MM.1S (cell line): Measurements from ENCODE around the gene LASP1.

Source experiments
- DNase-seq: peaks from one replicate; pipeline ENCODE4 v3.0.0-alpha.2; 2015
- H2AFZ ChIP-seq: fragments of 300-600 bp; sonication (generic); 2 replicates; pipeline ENCODE4 v1.6.0; 2016; ENCODE audit warnings: antibody characterized with exemption, low read length
- H3F3A ChIP-seq: fragments of 300-600 bp; sonication (generic); 2 replicates; pipeline ENCODE4 v1.6.1; 2016; ENCODE audit warnings: mild to moderate bottlenecking, antibody characterized with exemption, low read length, moderate library complexity, mixed read lengths; ENCODE audit not compliant: insufficient read depth
- H3K27ac ChIP-seq: fragments of 300-600 bp; sonication (generic); 2 replicates; pipeline ENCODE4 v1.5.1; 2016; ENCODE audit warnings: mild to moderate bottlenecking, low read length
- H3K27me3 ChIP-seq: fragments of 300-600 bp; sonication (generic); replicated peaks from 2 replicates; pipeline ENCODE4 v1.6.0; 2016; ENCODE audit warnings: low read length; ENCODE audit not compliant: insufficient read depth
- H3K36me3 ChIP-seq: fragments of 300-600 bp; sonication (generic); replicated peaks from 2 replicates; pipeline ENCODE4 v1.6.1; 2016; ENCODE audit warnings: mild to moderate bottlenecking, low read length, mixed read lengths; ENCODE audit not compliant: insufficient read depth
- H3K4me1 ChIP-seq: fragments of 300-600 bp; sonication (generic); 2 replicates; pipeline ENCODE4 v1.6.1; 2016; ENCODE audit warnings: low read length, mixed read lengths
- H3K4me2 ChIP-seq: fragments of 300-600 bp; sonication (generic); 2 replicates; pipeline ENCODE4 v1.6.0; 2016; ENCODE audit warnings: low read depth, low read length
- H3K4me3 ChIP-seq: fragments of 300-600 bp; sonication (generic); 2 replicates; pipeline ENCODE4 v1.5.1; 2016; ENCODE audit warnings: low read length, mixed read lengths
- H3K79me2 ChIP-seq: fragments of 300-600 bp; sonication (generic); 2 replicates; pipeline ENCODE4 v1.6.1; 2016; ENCODE audit warnings: mixed run types, low read length, mixed read lengths
- H3K9ac ChIP-seq: fragments of 300-600 bp; sonication (generic); 2 replicates; pipeline ENCODE4 v1.6.1; 2016; ENCODE audit warnings: low read length, mixed read lengths
- H3K9me2 ChIP-seq: fragments of 300-600 bp; sonication (generic); replicated peaks from 2 replicates; pipeline ENCODE4 v1.6.1; 2016; ENCODE audit warnings: mild to moderate bottlenecking, low read length, mixed read lengths; ENCODE audit not compliant: insufficient read depth
- H3K9me3 ChIP-seq: fragments of 300-600 bp; sonication (generic); replicated peaks from 2 replicates; pipeline ENCODE4 v1.6.1; 2016; ENCODE audit warnings: mild to moderate bottlenecking, low read length, mixed read lengths; ENCODE audit not compliant: insufficient read depth
- H4K20me1 ChIP-seq: fragments of 300-600 bp; sonication (generic); 2 replicates; pipeline ENCODE4 v1.6.1; 2016; ENCODE audit warnings: mild to moderate bottlenecking, low read length, moderate library complexity, mixed read lengths; ENCODE audit not compliant: insufficient read depth
- EZH2 ChIP-seq: fragments of 300-600 bp; sonication (generic); optimal IDR thresholded peaks from 2 replicates; pipeline ENCODE3; 2017; ENCODE audit warnings: low read depth, mild to moderate bottlenecking, antibody characterized with exemption, low read length, mixed read lengths
- EZH2phosphoT487 ChIP-seq: fragments of 300-600 bp; sonication (generic); IDR thresholded peaks from 2 replicates; pipeline ENCODE4 v1.6.1; 2018; ENCODE audit warnings: antibody characterized with exemption, low read length
- TF ChIP-seq, protein P1 (sequence below): fragments of 300-600 bp; sonication (generic); IDR thresholded peaks from 2 replicates; pipeline ENCODE4 v1.5.1; 2016; ENCODE audit warnings: antibody characterized with exemption, low read length, mixed read lengths

Gene LASP1

GRCh38 chr17:38850374-38850773, 19.5 kb upstream of the LASP1 start:
- peaks cover 24% of the 10 kb centered on the region for H4K20me1 ChIP-seq
- peaks cover 41% of the 10 kb centered on the region for H3K79me2 ChIP-seq
- H2AFZ ChIP-seq: no peak overlapping the region
- TF ChIP-seq EZH2: no peak
- no peak for TF ChIP-seq EZH2phosphoT487
- TF ChIP-seq, protein P1, sequence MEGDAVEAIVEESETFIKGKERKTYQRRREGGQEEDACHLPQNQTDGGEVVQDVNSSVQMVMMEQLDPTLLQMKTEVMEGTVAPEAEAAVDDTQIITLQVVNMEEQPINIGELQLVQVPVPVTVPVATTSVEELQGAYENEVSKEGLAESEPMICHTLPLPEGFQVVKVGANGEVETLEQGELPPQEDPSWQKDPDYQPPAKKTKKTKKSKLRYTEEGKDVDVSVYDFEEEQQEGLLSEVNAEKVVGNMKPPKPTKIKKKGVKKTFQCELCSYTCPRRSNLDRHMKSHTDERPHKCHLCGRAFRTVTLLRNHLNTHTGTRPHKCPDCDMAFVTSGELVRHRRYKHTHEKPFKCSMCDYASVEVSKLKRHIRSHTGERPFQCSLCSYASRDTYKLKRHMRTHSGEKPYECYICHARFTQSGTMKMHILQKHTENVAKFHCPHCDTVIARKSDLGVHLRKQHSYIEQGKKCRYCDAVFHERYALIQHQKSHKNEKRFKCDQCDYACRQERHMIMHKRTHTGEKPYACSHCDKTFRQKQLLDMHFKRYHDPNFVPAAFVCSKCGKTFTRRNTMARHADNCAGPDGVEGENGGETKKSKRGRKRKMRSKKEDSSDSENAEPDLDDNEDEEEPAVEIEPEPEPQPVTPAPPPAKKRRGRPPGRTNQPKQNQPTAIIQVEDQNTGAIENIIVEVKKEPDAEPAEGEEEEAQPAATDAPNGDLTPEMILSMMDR: no peak
- no peak for DNase-seq
- H3K4me3 ChIP-seq: no peak overlapping the region
- peaks cover 11% of the 10 kb centered on the region for H3K4me1 ChIP-seq
- H3K4me2 ChIP-seq: peak overlapping the region; percentile 93; the same call in 1 of the 2 replicates
- no peak overlapping the region for H3K9ac ChIP-seq
- H3K36me3 ChIP-seq: peaks cover 36% of the 10 kb centered on the region; the same call in 1 of the 2 replicates
- H3K9me2 ChIP-seq: no peaks in the 10 kb centered on the region
- H3K9me3 ChIP-seq: no peaks in the 10 kb centered on the region
- H3F3A ChIP-seq: peaks cover 74% of the 10 kb centered on the region
- H3K27ac ChIP-seq: no peak overlapping the region
- no peaks in the 10 kb centered on the region for H3K27me3 ChIP-seq

GRCh38 chr17:38851434-38851833, 18.4 kb upstream of the LASP1 start:
- Histone ChIP-seq H3K9me2 (no peaks in the 10 kb centered on the region), H3K27ac (no peak overlapping the region), H3K27me3 (no peaks in the 10 kb centered on the region), H3K4me3 (peak overlapping the region; percentile 99), H3K36me3 (peaks cover 36% of the 10 kb centered on the region; the same call in 1 of the 2 replicates), H3K4me1 (peaks cover 11% of the 10 kb centered on the region), H3F3A (peaks cover 74% of the 10 kb centered on the region), H3K79me2 (peaks cover 41% of the 10 kb centered on the region), H3K4me2 (peak overlapping the region; percentile 93), H3K9ac (peak overlapping the region; percentile 96; the same call in 1 of the 2 replicates), H4K20me1 (peaks cover 24% of the 10 kb centered on the region), H2AFZ (no peak overlapping the region), H3K9me3 (no peaks in the 10 kb centered on the region)
- TF ChIP-seq, protein P1: no peak
- TF ChIP-seq EZH2: no peak
- no peak for TF ChIP-seq EZH2phosphoT487
- no peak for DNase-seq

DNA sequence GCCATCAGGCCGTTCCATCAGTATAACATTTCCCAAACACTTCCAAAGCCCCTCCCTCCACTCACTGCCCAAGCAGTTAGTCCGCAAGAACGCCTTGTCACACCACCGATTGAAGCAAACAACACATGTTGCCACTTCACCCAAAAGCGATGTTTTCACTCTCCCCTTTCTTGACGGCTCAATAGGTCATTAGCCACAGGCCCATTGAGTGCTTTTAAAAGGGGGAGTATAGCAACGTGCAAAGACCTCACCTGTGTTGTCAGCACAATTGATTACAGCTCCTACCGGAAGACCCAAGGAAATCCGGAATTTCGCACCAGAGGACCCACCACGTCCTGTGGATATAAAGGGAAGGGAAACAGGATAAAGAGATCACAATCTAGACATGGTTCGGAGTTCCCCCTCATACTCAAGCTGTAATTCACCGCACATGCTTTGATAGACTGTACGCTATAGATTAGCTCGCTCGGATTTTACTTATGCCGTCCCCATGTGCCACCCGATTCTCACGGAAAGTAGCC, 17.0 kb upstream of the LASP1 start:
- Histone ChIP-seq H3K4me2 (peak overlapping the region; percentile 93), H3K27ac (peak overlapping the region; percentile 98), H3K79me2 (peaks cover 41% of the 10 kb centered on the region), H3K9me3 (no peaks in the 10 kb centered on the region), H2AFZ (peak overlapping the region; percentile 94; the same call in 1 of the 2 replicates), H3K4me3 (peak overlapping the region; percentile 99), H3K9ac (peak overlapping the region; percentile 96), H3K27me3 (no peaks in the 10 kb centered on the region), H3K36me3 (peaks cover 36% of the 10 kb centered on the region; the same call in 1 of the 2 replicates), H3K9me2 (no peaks in the 10 kb centered on the region), H3F3A (peaks cover 66% of the 10 kb centered on the region), H4K20me1 (peaks cover 24% of the 10 kb centered on the region), H3K4me1 (peaks cover 11% of the 10 kb centered on the region)
- DNase-seq: peak; percentile 12
- TF ChIP-seq EZH2phosphoT487: no peak
- TF ChIP-seq, protein P1: no peak
- no peak for TF ChIP-seq EZH2
